Astrocyte of the cerebellum (primary cell): Measurements from ENCODE around the gene CFAP91.

Experiments used
- DNase-seq: peaks from one replicate; pipeline ENCODE4 v3.0.0-alpha.2; 2011; ENCODE audit warnings: low read depth
- H3K4me3 ChIP-seq: 2 replicates; pipeline ENCODE4 v1.5.1; 2011; ENCODE audit warnings: mild to moderate bottlenecking, low read depth, low read length, moderate library complexity
- in situ Hi-C: cut with HindIII; loops from 2 replicates; pipeline ENCODE4 v1.10.0; 2017; ENCODE audit warnings: low sequenced_read_pairs
- TF ChIP-seq, protein P1 (sequence below): IDR thresholded peaks from 2 replicates; pipeline ENCODE4 v1.5.1; 2012; ENCODE audit warnings: low read length, low read depth, moderate library complexity, mild to moderate bottlenecking; ENCODE audit errors: missing control alignments

The CFAP91 gene

DNA sequence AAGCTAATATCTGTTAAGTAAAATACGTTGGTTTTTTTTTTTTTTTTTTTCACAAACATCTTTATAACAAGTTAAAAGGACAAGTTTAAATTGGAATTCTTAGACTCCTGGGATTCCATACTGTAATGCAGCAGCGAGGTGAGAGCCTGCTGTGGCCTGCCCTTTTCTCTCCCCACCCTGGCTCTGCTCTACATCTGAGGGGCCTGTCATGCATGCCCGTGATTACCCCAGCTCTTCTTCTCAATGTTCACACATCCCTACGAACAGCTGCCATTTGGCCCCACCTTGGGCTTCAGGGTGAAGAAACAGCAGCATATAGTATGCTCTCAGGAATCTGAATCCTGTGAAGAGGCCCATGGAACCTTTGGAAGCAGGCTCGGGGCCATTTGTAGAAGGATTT lies 14.7 kb downstream of the CFAP91 start:
- no peak for DNase-seq
- in situ Hi-C loops: no loop called here
- TF ChIP-seq, protein P1, sequence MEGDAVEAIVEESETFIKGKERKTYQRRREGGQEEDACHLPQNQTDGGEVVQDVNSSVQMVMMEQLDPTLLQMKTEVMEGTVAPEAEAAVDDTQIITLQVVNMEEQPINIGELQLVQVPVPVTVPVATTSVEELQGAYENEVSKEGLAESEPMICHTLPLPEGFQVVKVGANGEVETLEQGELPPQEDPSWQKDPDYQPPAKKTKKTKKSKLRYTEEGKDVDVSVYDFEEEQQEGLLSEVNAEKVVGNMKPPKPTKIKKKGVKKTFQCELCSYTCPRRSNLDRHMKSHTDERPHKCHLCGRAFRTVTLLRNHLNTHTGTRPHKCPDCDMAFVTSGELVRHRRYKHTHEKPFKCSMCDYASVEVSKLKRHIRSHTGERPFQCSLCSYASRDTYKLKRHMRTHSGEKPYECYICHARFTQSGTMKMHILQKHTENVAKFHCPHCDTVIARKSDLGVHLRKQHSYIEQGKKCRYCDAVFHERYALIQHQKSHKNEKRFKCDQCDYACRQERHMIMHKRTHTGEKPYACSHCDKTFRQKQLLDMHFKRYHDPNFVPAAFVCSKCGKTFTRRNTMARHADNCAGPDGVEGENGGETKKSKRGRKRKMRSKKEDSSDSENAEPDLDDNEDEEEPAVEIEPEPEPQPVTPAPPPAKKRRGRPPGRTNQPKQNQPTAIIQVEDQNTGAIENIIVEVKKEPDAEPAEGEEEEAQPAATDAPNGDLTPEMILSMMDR: no peak
- no peak overlapping the region for H3K4me3 ChIP-seq

DNA sequence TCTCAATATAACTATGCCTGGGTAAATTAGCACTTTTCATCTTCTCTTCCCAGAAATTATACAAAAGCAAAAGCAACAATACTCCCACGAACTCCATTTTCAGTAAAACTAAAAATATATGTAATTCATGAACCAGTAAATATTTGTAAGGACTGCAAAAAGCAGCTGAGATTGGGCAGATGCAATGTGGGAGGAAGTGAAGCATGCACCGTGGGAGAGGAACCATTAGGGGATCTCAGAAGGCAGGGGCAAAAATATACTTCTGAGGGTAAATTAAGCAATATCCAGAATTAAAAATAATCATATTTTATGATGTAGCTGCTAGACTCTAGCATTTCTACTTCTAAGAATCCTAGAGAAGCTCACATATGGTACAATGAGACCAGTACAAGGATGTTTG lies 20.2 kb downstream of the CFAP91 start:
- TF ChIP-seq, protein P1: no peak
- in situ Hi-C loops: no loop called here

DNA sequence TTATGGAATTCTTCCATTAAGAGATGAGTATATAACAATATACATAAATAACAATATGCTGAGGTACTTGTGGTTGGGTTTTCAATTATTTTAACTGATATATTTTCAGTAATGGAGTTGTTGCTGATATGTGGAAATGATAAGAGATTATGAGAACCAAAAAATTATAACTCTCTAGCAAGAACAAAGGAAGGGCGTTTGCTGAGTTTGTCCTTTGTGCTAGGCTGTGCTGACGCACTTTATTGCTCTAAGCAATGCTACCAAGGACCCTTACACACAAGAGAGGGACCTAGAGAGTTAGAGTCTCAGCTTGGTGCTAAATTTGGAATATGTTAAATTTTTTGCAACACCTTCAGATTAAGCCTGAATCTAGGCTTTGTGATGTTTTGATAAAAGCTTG lies 24.1 kb downstream of the CFAP91 start:
- H3K4me3 ChIP-seq: no peak overlapping the region
- in situ Hi-C loops: no loop called here
- no peak for DNase-seq
- TF ChIP-seq, protein P1: no peak

More for the DNA sequence above, 20.2 kb downstream of the CFAP91 start:
- no peak overlapping the region for H3K4me3 ChIP-seq
- DNase-seq: no peak

DNA sequence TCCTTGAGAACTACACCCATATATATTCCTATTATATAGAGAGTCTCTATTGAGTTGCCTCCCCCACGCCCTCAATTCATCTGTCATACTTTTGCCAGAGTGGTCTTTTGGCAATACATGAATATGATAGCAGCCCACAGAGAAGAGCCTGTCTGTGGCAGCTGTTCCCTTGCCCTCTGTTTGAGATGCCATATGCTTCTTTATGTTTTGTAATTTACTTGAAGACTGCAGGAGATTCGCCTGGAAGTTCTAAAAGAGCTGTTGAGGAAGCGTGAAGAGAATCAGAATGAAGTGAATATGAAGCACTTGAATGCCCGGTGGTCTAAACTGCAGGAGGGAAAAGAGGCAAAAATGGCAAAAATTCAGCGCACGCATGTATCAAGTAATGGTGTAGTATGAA lies 27.2 kb downstream of the CFAP91 start:
- in situ Hi-C loops: no loop called here
- TF ChIP-seq, protein P1: no peak

DNA sequence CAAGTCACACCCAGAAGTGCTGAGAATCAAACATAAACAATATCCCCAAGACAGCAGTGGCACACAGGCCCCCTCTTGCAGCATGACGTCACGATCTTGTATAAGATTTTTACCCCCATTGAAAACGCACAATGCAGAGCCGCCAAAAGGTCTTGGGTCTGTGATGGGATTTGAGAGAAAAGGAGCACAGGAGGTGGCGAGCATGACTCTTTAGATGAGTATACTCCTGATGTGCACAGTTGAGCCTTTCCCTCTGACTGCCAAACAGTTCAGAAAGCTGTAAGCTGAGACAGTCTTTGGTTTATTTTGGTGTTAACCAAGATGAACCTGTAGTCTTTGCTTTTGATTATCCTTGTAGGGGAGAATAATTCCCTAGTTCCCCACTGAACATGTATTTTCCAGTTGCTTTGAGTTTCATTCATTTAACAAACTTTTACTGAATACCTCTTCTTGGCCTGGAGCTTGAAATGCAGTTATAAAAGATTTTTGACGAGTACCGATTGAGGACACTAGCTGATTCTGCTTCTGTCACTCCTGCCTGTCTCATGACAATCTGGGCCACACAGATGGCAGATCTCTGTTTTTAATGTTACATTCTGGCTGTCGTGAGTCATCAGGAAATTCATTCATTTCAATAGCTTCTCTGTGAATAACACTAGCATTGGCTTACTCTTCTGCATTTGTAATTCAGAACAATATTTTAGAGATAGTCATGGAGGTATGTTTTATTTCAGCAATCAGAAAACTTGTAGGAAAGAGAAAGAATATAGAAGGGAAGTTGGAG lies 28.9 kb downstream of the CFAP91 start:
- in situ Hi-C loops: no loop called here
- TF ChIP-seq, protein P1: no peak
- no peak overlapping the region for H3K4me3 ChIP-seq
- DNase-seq: no peak

More for the DNA sequence above, 27.2 kb downstream of the CFAP91 start:
- no peak overlapping the region for H3K4me3 ChIP-seq
- DNase-seq: no peak

DNA sequence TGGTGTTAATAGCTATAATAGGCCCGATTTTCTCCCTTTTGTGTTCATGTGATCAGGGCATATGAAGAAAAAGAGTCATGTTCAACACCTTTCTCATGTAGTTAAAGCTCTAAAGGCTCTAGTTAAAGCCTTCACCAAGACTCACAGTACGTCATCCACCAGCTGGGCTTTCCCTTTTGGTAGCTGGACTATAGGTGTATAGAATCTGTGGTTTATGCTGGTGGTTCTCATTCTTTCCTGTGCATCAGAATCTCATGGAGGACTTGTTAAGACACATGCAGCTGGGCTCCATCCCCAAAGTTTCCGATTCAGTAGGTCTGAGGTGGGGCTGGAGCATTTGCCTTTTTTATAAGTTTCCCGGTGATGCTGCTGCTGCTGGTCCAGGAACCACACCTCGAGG lies 31.0 kb downstream of the CFAP91 start:
- DNase-seq: no peak
- no peak overlapping the region for H3K4me3 ChIP-seq
- TF ChIP-seq, protein P1: no peak
- in situ Hi-C loops: no loop called here
